Endothelial cell of umbilical vein (primary cell): ENCODE measurements around the gene MT1G. TPM values are rescaled to one million over a fixed set of nuclear protein-coding genes. Genes with fewer than 3 reads are reported as not detected.

Experiments
- BruUV-seq: library from RNA; stranded (reverse); fragments of 400-500 nt; replicated peaks from 2 replicates; lab custom pipeline; 2021; lab: Mats Ljungman, UMichigan
- CTCF ChIA-PET: fragments of 300-600, 350-600 bp; sonication (Branson Sonifier 250); formaldehyde crosslinking; loops from one replicate; lab custom pipeline; 2021; ENCODE audit warnings: antibody characterized with exemption, inconsistent platforms; lab: Charles Lee
- POLR2A ChIA-PET: fragments of 300-600, 350-600 bp; sonication (Branson Sonifier 250); formaldehyde crosslinking; loops from one replicate; lab custom pipeline; 2021; ENCODE audit warnings: antibody characterized with exemption, inconsistent platforms; lab: Charles Lee
- DNase-seq: peaks from one replicate; pipeline ENCODE4 v3.0.0-alpha.2; 2011; ENCODE audit warnings: low read depth, low spot score
- FAIRE-seq: peaks from 2 replicates; lab custom pipeline; 2011; peaks lifted over from hg19 to GRCh38; lab: Jason Lieb, UNC
- H2AFZ ChIP-seq: 2 replicates; pipeline ENCODE4 v1.6.0; 2012; ENCODE audit warnings: low read depth, low read length, control low read depth, inconsistent platforms
- H3K27ac ChIP-seq: 2 replicates; pipeline ENCODE4 v1.5.1; 2011; ENCODE audit warnings: low read depth, mild to moderate bottlenecking, control low read depth, low read length, moderate library complexity; ENCODE audit not compliant: insufficient read depth
- H3K27me3 ChIP-seq, 2 experiments: 2 replicates each; pipeline versions ENCODE4 v1.6.0 to v1.6.1; 2011; ENCODE audit warnings: low read length in 2 of 2, mixed read lengths in 1 of 2; ENCODE audit not compliant: control insufficient read depth in 2 of 2, insufficient read depth in 2 of 2
- H3K36me3 ChIP-seq, 2 experiments: 2 replicates in 1 of 2; 3 replicates in 1 of 2; pipeline ENCODE4 v1.5.1; 2011; ENCODE audit warnings: low read length in 2 of 2, mild to moderate bottlenecking in 1 of 2, moderate library complexity in 1 of 2; ENCODE audit not compliant: control insufficient read depth in 2 of 2, insufficient read depth in 2 of 2; ENCODE audit errors: extremely low read depth in 1 of 2
- H3K4me1 ChIP-seq: 3 replicates; pipeline ENCODE4 v1.5.1; 2011; ENCODE audit warnings: mild to moderate bottlenecking, low read length; ENCODE audit not compliant: control insufficient read depth, insufficient read depth; ENCODE audit errors: extremely low read depth
- H3K4me2 ChIP-seq: 2 replicates; pipeline ENCODE4 v1.6.1; 2011; ENCODE audit warnings: low read length, control low read depth, mixed read lengths; ENCODE audit not compliant: insufficient read depth
- H3K4me3 ChIP-seq, 3 experiments: fragments of 200-600 bp in 1 of 3; sonication (generic), shearing (Covaris generic) in 1 of 3; replicated peaks in 1 of 3; 2 replicates each; pipeline ENCODE4 v1.5.1; 2011 to 2016; ENCODE audit warnings: control low read depth in 3 of 3, low read length in 3 of 3, mild to moderate bottlenecking in 2 of 3, inconsistent platforms in 1 of 3, low read depth in 1 of 3, moderate library complexity in 1 of 3; ENCODE audit not compliant: insufficient read depth in 1 of 3
- H3K79me2 ChIP-seq: 2 replicates; pipeline ENCODE4 v1.6.0; 2012; ENCODE audit warnings: low read length, inconsistent platforms; ENCODE audit not compliant: control insufficient read depth, insufficient read depth
- H3K9ac ChIP-seq: replicated peaks from 2 replicates; pipeline ENCODE3; 2011; ENCODE audit warnings: low read length, control low read depth; ENCODE audit not compliant: insufficient read depth; ENCODE audit errors: extremely low read depth
- H3K9me1 ChIP-seq: replicated peaks from 3 replicates; pipeline ENCODE4 v1.6.0; 2011; ENCODE audit warnings: mild to moderate bottlenecking, low read length; ENCODE audit not compliant: control insufficient read depth, insufficient read depth; ENCODE audit errors: extremely low read depth
- H3K9me3 ChIP-seq: replicated peaks from 2 replicates; pipeline ENCODE4 v1.5.1; 2012; ENCODE audit warnings: low read length, inconsistent platforms; ENCODE audit not compliant: control insufficient read depth, insufficient read depth
- H4K20me1 ChIP-seq: replicated peaks from 2 replicates; pipeline ENCODE3; 2011; ENCODE audit warnings: mild to moderate bottlenecking, low read length; ENCODE audit not compliant: control insufficient read depth, insufficient read depth; ENCODE audit errors: extremely low read depth
- CTCF ChIP-seq, 2 donors: IDR thresholded peaks; 1 replicate in 1 of 2; 2 replicates in 1 of 2; pipeline ENCODE4 v1.5.1; 2011; ENCODE audit warnings: low read length in 2 of 2, mild to moderate bottlenecking in 2 of 2, moderate library complexity in 2 of 2, control low read depth in 1 of 2, inconsistent platforms in 1 of 2, low read depth in 1 of 2; ENCODE audit not compliant: insufficient read depth in 1 of 2; ENCODE audit errors: extremely low read depth in 1 of 2
- FOS ChIP-seq: IDR thresholded peaks from 2 replicates; pipeline ENCODE4 v1.6.1; 2011; ENCODE audit warnings: mild to moderate bottlenecking, low read length, moderate library complexity, borderline replicate concordance; ENCODE audit not compliant: insufficient read depth
- GATA2 ChIP-seq: IDR thresholded peaks from 2 replicates; pipeline ENCODE4 v1.7.0; 2011; ENCODE audit warnings: low read depth, mild to moderate bottlenecking, moderate library complexity, mixed read lengths, low read length; ENCODE audit not compliant: insufficient read length, insufficient read depth
- MAX ChIP-seq: IDR thresholded peaks from 2 replicates; pipeline ENCODE4 v1.6.1; 2011; ENCODE audit not compliant: insufficient read depth, insufficient read length
- POLR2A ChIP-seq: IDR thresholded peaks from 2 replicates; pipeline ENCODE4 v1.6.1; 2012; ENCODE audit warnings: low read depth, mild to moderate bottlenecking, control low read depth, low read length
- POLR2AphosphoS5 ChIP-seq: IDR thresholded peaks from 2 replicates; pipeline ENCODE4 v1.6.1; 2012; ENCODE audit warnings: low read depth, mild to moderate bottlenecking, control low read depth, low read length, moderate library complexity; ENCODE audit not compliant: insufficient read depth
- dilution Hi-C: fragments of 300-500 bp; cut with MboI; formaldehyde crosslinking; loops from one replicate; pipeline ENCODE4 v1.15.0; 2019; ENCODE audit warnings: low sequenced_read_pairs; ENCODE audit not compliant: extremely low pct_ligation_motif_present
- intact Hi-C: fragments of 100-400 bp; cut with micrococcal nuclease; formaldehyde crosslinking; loops from one replicate; pipeline ENCODE4 v1.10.0; 2022
- polyA plus RNA-seq, 4 experiments: library from polyadenylated mRNA; depleted of rRNA in 3 of 4; stranded (reverse) in 3 of 4; unstranded in 1 of 4; fragments of >200 nt; gene quantifications; 2 replicates each; pipeline versions ENCODE4 v1.2.1 to v1.2.3, GENCODE V29; 2011 to 2012; ENCODE audit warnings: missing spikeins in 1 of 4
- total RNA-seq: library from RNA; stranded (reverse); gene quantifications from 2 replicates; pipeline ENCODE4 v1.2.3, GENCODE V29; 2021

The MT1G gene
- total and polyA plus RNA-seq, 2 donors (not counting 3 experiments of a cell fraction or from before 2014, with no cell fraction given) = not detected

GRCh38 chr16:56716761-56717160 lies 48.9 kb upstream of the MT1G start:
- POLR2A ChIA-PET = no interaction called here

More at GRCh38 chr16:56716761-56717160, 48.9 kb upstream of the MT1G start:
- Histone ChIP-seq H3K9ac (no peak overlapping the region), H3K9me3 (no peaks in the 10 kb centered on the region), H3K4me1 (no peaks in the 10 kb centered on the region), H3K27me3 (peaks cover 0 to 6% of the 10 kb centered on the region in 2 experiments), H2AFZ (no peak overlapping the region), H3K4me2 (no peak overlapping the region), H3K36me3 (no peaks in the 10 kb centered on the region), H3K4me3 (no peak overlapping the region), H3K79me2 (no peaks in the 10 kb centered on the region), H3K27ac (no peak overlapping the region), H4K20me1 (no peaks in the 10 kb centered on the region), H3K9me1 (no peaks in the 10 kb centered on the region)
- no peak for TF ChIP-seq POLR2A
- no peak for TF ChIP-seq FOS
- TF ChIP-seq CTCF (IDR thresholded peaks at IDR 0.05; ENCODE audit: extremely low read depth in 1 of 2, insufficient read depth in 1 of 2, low read depth in 1 of 2, low read length in 2 of 2) = no peak
- TF ChIP-seq MAX = no peak
- no peak for TF ChIP-seq POLR2AphosphoS5
- no peak for TF ChIP-seq GATA2
- no peak for FAIRE-seq
- DNase-seq = no peak
- intact Hi-C loops (no loop called here), dilution Hi-C loops (no loop called here)
- no TSS peak for BruUV-seq
- CTCF ChIA-PET = interaction anchor here (0.9 to 5.3 kb wide), 3 partner anchors 14 to 202 kb away, joined by 3 to 20 read pairs (median 3); no protein-coding TSS in a partner anchor
